AG09309 (cell line): ENCODE results near the gene PLCG2.

Experiments used
- DNase-seq: peaks from one replicate; pipeline ENCODE4 v3.0.0-alpha.2; 2010; ENCODE audit warnings: low read depth
- H3K4me3 ChIP-seq: 2 replicates; pipeline ENCODE4 v1.5.1; 2011; ENCODE audit warnings: mild to moderate bottlenecking, low read depth, low read length, moderate library complexity; ENCODE audit not compliant: control insufficient read depth
- TF ChIP-seq, protein P1 (sequence below): IDR thresholded peaks from 2 replicates; pipeline ENCODE4 v1.5.1; 2011; ENCODE audit warnings: mild to moderate bottlenecking, low read depth, low read length, inconsistent platforms; ENCODE audit not compliant: insufficient read depth, control insufficient read depth; ENCODE audit errors: missing control alignments

Gene PLCG2

DNA sequence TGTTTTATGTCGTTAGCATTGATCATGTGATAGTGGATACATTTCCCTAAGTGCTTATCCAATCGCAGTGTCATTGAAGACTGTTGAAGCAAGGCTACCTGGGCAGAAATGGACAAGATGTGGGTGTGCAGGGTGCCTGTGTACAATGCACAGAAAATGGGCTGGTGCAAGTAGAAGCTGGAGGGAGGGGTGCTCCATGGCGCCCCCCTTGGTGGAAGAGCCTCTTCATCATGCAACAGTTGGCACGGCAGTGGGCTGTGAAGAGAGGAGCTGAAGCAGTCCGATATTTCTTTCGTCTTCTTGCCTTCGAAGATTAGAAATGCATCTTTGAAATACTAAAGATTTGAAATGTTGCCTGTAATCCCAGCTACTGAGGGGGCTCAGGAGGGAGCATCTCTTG lies 100.5 kb downstream of the PLCG2 start:
- TF ChIP-seq, protein P1, sequence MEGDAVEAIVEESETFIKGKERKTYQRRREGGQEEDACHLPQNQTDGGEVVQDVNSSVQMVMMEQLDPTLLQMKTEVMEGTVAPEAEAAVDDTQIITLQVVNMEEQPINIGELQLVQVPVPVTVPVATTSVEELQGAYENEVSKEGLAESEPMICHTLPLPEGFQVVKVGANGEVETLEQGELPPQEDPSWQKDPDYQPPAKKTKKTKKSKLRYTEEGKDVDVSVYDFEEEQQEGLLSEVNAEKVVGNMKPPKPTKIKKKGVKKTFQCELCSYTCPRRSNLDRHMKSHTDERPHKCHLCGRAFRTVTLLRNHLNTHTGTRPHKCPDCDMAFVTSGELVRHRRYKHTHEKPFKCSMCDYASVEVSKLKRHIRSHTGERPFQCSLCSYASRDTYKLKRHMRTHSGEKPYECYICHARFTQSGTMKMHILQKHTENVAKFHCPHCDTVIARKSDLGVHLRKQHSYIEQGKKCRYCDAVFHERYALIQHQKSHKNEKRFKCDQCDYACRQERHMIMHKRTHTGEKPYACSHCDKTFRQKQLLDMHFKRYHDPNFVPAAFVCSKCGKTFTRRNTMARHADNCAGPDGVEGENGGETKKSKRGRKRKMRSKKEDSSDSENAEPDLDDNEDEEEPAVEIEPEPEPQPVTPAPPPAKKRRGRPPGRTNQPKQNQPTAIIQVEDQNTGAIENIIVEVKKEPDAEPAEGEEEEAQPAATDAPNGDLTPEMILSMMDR, result no peak
- no peak overlapping the region for H3K4me3 ChIP-seq
- DNase-seq, result no peak

DNA sequence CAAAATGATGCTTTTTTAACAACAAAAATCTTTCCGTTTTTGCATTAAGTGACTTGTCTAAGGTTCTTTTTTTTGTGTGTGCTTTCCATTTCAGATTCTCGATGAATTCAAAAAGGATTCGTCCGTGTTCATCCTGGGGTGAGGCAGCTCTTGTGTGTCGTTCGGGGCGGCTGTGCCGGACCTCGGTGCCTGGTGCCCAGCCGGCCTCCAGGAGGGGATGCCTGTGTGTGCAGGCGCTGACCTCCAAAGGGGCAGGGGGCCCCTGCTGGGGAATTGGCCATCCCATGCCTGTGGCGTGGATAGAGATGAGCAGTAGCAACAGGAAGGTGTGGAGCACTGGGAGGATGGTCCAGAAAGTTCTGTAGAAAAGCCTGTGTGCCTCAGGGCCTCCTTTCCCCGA lies 101.7 kb downstream of the PLCG2 start:
- TF ChIP-seq, protein P1, result no peak
- H3K4me3 ChIP-seq, result no peak overlapping the region
- DNase-seq, result no peak

DNA sequence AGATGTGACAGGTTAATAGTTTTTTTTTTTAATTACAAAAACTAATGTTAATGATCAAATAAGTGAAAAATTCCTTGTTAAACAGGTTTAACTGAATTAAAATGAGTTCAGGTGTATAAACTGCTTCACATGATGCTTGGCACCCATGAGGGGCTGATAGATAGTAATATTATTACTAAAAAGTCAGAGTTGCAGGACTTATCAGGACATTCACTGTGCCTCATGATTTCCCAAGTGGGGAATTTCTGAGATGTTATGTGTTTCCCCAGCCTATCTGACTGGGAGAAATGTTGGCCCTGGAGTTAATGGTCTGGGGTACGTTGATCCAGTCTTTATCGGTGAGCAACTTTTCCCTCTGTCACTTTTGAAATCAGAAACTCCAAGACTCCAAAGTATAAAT lies 102.1 kb downstream of the PLCG2 start:
- TF ChIP-seq, protein P1, result no peak
- H3K4me3 ChIP-seq, result no peak overlapping the region
- no peak for DNase-seq

DNA sequence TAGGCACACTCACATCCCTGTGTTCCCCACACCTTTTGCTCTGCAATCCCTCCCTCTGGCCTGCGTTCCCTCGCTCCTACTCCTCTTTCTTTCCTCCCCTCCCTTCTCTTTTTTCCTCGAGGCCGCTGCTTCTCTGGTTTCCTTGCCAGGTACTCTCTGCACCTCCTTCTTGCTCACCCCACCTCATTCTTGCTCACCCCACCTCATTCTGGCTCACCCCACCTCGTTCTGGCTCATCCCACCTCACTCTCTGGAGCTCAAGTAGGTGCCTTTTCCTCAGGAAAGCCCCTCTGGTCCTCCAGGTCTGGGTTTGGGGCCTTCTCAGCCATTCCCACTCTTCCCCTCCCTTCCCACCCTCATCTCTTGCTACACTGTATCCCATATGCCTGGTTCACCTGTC lies 103.5 kb downstream of the PLCG2 start:
- TF ChIP-seq, protein P1, result no peak
- no peak for DNase-seq
- no peak overlapping the region for H3K4me3 ChIP-seq

DNA sequence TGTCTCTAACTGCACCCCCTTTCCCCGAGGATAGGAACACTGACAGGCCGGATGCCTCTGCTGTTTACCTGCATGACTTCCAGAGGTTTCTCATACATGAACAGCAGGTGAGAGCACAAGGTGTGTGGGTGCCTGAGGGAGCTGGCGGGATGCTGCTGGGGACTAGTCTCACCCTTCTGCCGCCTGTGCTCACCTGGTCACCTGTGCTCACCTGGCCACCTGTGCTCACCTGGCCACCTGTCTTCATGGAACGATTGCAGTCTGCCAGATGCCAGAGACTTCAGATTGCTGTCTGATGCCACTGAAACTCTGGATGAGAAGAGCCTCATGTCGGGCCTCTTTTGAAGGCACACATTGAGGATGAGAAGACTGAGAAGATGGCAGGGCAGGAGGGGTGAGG lies 104.1 kb downstream of the PLCG2 start:
- no peak overlapping the region for H3K4me3 ChIP-seq
- TF ChIP-seq, protein P1, result no peak
- no peak for DNase-seq

DNA sequence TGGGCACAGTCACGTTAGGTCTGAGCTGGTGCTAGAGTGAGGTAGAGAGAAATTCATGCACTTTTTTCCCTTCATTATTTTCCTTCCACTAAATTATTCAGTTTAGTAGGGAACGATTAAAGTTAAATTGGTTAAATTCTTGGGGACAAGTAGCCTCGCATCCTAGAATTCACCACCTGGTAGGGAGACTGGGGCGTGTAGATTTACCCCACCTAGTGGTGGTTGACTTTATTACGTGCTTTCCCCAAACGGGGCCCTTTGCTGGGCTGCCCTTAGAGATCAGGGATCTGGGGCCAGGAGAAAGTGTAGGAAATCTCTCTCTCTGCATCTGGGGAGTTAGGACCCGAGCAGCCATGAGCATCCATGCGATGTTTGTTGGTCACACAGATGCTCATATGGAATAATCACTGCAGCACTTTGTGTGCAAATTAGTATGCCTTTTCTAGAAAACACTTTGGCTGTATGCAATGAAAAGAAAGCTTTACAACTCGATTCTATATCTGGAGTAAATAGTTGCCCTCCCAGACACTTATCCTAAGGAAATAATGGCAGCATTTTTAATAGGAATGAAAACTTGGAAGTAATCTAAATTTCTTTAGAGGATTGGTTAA lies 107.0 kb downstream of the PLCG2 start:
- TF ChIP-seq, protein P1, result peak; percentile 70
- no peak for DNase-seq
- H3K4me3 ChIP-seq, result no peak overlapping the region
